ENCODE measurements around the gene ANKRD28. TPM values are rescaled to one million over a fixed set of nuclear protein-coding genes. Genes with fewer than 3 reads are reported as not detected.

ANKRD28 gene
- total RNA-seq, 1 experiment from 2014 or later = 47.5 TPM

DNA sequence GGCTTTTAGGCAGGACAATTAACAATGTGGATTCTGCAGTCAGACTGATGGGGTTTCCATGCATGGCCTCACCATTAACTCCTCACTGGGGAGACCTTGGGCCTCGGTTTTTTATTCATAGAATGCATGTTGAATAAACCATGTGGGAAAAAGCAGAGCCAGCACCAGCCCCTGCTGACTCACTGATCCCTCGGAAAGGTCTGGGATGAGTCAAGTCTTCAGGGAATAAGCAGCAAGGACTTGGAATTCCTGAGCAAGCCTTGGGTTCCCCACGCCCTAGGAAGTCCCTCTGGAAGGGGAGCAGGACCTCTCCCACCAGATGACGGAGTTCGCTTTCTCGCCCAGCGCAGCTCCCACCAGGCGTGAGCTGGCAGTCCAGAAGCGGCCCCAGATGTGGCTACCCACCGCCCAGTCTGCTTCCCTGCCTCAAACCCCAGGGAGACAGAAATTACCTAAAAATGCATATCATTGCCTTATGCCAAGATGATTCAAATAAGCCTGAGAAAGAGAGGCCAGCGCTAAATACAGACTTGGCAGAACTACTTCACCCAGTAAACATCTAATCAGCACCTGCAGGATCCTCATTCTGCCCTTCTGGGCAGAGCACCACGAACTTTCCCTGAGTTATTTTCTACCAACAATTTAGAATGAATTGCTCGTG lies 150.8 kb downstream of the ANKRD28 start (continued):
- TF ChIP-seq ATF3 (IDR thresholded peaks at IDR 0.05) = no peak
- TF ChIP-seq ZNF274 (IDR thresholded peaks at IDR 0.05; ENCODE audit: low read depth, low read length) = no peak
- TF ChIP-seq SRF (IDR thresholded peaks at IDR 0.05; ENCODE audit: low read depth) = no peak

DNA sequence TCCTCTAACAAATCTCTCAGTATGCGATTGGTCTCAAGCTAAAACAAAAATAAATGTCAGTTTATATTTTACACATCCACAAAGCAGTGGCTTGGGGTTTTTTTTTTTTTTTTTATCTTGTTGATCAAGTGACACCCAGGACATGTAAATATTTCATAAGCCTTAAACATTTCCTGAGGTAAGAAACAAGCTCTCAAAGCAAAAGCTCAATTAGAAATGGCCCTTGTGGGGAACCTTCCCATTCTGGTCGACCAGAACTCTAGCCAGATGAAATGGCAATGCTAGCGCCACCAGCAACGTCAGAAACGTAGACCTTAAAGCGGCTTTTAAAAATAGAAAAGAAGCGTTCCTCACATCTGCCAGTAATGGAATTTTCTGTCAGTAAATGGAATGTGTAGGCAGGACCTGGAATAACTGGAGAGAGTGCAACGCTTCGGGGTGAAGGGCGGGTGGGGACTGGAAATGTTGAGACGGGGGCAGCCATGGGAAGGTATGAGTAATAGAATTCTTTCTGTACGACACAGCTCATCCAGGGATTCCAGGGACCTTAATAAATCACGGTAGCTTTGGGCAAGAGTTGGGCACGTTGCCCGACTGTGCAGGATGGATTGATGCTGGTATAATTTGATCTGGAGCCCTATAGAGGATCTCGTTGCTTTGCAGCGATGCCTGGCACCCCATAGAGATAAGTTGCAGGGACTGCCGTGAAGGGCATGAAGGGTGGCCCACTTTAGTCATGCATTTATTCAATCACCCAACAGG lies 151.9 kb downstream of the ANKRD28 start:
- ATAC-seq = peak; percentile 71
- peak overlapping the region; percentile 96 for H3K27ac ChIP-seq (ENCODE audit: low read depth, low read length)
- peak overlapping the region; percentile 75 for H3K4me2 ChIP-seq (ENCODE audit: low read length)
- POLR2A ChIA-PET = interaction anchor here (1.0 to 1.7 kb wide), 5 partner anchors 9 to 151 kb away, joined by 3 to 9 read pairs (median 5); partner anchors contain the start of genes ANKRD28, BTD and HACL1
- H3K9me2 ChIP-seq (ENCODE audit: insufficient read depth) = no peaks in the 10 kb centered on the region
- H3K27me3 ChIP-seq (ENCODE audit: insufficient read depth, low read length) = no peaks in the 10 kb centered on the region
- no peaks in the 10 kb centered on the region for H3K79me2 ChIP-seq (ENCODE audit: insufficient read depth, low read length)
- CTCF ChIA-PET = interaction anchor here (1.1 kb wide), 1 partner anchor 15 kb away, joined by 4 read pairs; no protein-coding TSS in a partner anchor
- peak overlapping the region; percentile 74 for H2AFZ ChIP-seq (ENCODE audit: low read depth, low read length, poor library complexity, severe bottlenecking)
- H3K4me3 ChIP-seq (replicated peaks in 1 of 2; ENCODE audit: low read depth in 1 of 2, low read length in 2 of 2) = peak overlapping the region; percentile 27 to 34
- H3K9ac ChIP-seq (ENCODE audit: low read length) = peak overlapping the region; percentile 67
- peak; percentile 89 for DNase-seq (ENCODE audit: low read depth, low spot score)
- H3K9me3 ChIP-seq (ENCODE audit: control insufficient read depth in 1 of 2, insufficient read depth in 1 of 2, low read depth in 1 of 2, low read length in 2 of 2) = no peaks in the 10 kb centered on the region
- no peaks in the 10 kb centered on the region for H3K36me3 ChIP-seq (ENCODE audit: control insufficient read depth in 1 of 2, insufficient read depth in 2 of 2, low read length in 2 of 2)
- H3K4me1 ChIP-seq (ENCODE audit: control insufficient read depth in 1 of 2, insufficient read depth in 2 of 2, low read length in 2 of 2) = peaks cover 29 to 45% of the 10 kb centered on the region in 2 experiments
- RAD21 ChIA-PET (ENCODE audit: low non-redundant PET in 1 of 2, low total read pairs in 2 of 2, uncharacterized antibody in 2 of 2, unreplicated experiment in 2 of 2) = interaction anchor here (0.6 to 1.1 kb wide), 3 partner anchors 15 to 122 kb away, joined by 3 to 4 read pairs (median 3); no protein-coding TSS in a partner anchor
- no peaks in the 10 kb centered on the region for H4K20me1 ChIP-seq (ENCODE audit: insufficient read depth)
- BruUV-seq (replicated peaks) = TSS peak; percentile 98
- intact Hi-C loops (cut with micrococcal nuclease) = no loop called here
- no peak for TF ChIP-seq EZH2phosphoT487 (IDR thresholded peaks at IDR 0.05; ENCODE audit: borderline replicate concordance)
- TF ChIP-seq REST (IDR thresholded peaks at IDR 0.05; ENCODE audit: low read depth) = no peak
- peak; percentile 73 for TF ChIP-seq EGR1 (IDR thresholded peaks at IDR 0.05; ENCODE audit: low read depth)
- peak; percentile 38 for TF ChIP-seq TCF7L2 (IDR thresholded peaks at IDR 0.05; ENCODE audit: borderline replicate concordance, extremely low read depth, insufficient read depth, insufficient read length)
- no peak for TF ChIP-seq ELF1 (IDR thresholded peaks at IDR 0.05; ENCODE audit: borderline replicate concordance, low read depth)
- TF ChIP-seq CBX3 (IDR thresholded peaks at IDR 0.05; ENCODE audit: low read depth) = peak; percentile 65; the same call in 1 of the 2 replicates
- 0 out of 2 replicates have a peak, but pooled peaks have one; percentile 36 for TF ChIP-seq ATF3 (IDR thresholded peaks at IDR 0.05)
- TF ChIP-seq MAX (IDR thresholded peaks at IDR 0.05) = peak; percentile 35; the same call in 1 of the 2 replicates
- TF ChIP-seq SRF (IDR thresholded peaks at IDR 0.05; ENCODE audit: low read depth) = no peak
- TF ChIP-seq POLR2A (IDR thresholded peaks at IDR 0.05; ENCODE audit: borderline replicate concordance, extremely low read depth, insufficient read depth, insufficient read length) = no peak
- peak; percentile 82 for TF ChIP-seq SIN3A (IDR thresholded peaks at IDR 0.05; ENCODE audit: low read depth)
- TF ChIP-seq CEBPB (IDR thresholded peaks at IDR 0.05; ENCODE audit: low read depth) = peak; percentile 65
- TF ChIP-seq ZNF274 (IDR thresholded peaks at IDR 0.05; ENCODE audit: low read depth, low read length) = no peak
- no peak for TF ChIP-seq ZFX (IDR thresholded peaks at IDR 0.05)
- TF ChIP-seq JUND (IDR thresholded peaks at IDR 0.05) = peak; percentile 95
- peak; percentile 21; the same call in 1 of the 2 replicates for TF ChIP-seq RAD21 (IDR thresholded peaks at IDR 0.05; ENCODE audit: low read depth)
- TF ChIP-seq, protein P1, sequence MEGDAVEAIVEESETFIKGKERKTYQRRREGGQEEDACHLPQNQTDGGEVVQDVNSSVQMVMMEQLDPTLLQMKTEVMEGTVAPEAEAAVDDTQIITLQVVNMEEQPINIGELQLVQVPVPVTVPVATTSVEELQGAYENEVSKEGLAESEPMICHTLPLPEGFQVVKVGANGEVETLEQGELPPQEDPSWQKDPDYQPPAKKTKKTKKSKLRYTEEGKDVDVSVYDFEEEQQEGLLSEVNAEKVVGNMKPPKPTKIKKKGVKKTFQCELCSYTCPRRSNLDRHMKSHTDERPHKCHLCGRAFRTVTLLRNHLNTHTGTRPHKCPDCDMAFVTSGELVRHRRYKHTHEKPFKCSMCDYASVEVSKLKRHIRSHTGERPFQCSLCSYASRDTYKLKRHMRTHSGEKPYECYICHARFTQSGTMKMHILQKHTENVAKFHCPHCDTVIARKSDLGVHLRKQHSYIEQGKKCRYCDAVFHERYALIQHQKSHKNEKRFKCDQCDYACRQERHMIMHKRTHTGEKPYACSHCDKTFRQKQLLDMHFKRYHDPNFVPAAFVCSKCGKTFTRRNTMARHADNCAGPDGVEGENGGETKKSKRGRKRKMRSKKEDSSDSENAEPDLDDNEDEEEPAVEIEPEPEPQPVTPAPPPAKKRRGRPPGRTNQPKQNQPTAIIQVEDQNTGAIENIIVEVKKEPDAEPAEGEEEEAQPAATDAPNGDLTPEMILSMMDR (IDR thresholded peaks at IDR 0.05 in 2 of 3, conservative IDR thresholded peaks at IDR 0.05 in 1 of 3; ENCODE audit: borderline replicate concordance in 1 of 3, insufficient read depth in 1 of 3, low read depth in 2 of 3, low read length in 2 of 3) = no peak
